HG03066 (cell line): ENCODE results near the gene FOXC2.
A peak's percentile ranks its signal among the peaks of the same experiment; 100 is the strongest.

Experiments used
- ATAC-seq: cut with Tn5 transposase; IDR thresholded peaks from one replicate; pipeline ENCODE4 v1.9.1; 2021; ENCODE audit warnings: low read depth; ENCODE audit not compliant: unreplicated experiment

Gene FOXC2

DNA sequence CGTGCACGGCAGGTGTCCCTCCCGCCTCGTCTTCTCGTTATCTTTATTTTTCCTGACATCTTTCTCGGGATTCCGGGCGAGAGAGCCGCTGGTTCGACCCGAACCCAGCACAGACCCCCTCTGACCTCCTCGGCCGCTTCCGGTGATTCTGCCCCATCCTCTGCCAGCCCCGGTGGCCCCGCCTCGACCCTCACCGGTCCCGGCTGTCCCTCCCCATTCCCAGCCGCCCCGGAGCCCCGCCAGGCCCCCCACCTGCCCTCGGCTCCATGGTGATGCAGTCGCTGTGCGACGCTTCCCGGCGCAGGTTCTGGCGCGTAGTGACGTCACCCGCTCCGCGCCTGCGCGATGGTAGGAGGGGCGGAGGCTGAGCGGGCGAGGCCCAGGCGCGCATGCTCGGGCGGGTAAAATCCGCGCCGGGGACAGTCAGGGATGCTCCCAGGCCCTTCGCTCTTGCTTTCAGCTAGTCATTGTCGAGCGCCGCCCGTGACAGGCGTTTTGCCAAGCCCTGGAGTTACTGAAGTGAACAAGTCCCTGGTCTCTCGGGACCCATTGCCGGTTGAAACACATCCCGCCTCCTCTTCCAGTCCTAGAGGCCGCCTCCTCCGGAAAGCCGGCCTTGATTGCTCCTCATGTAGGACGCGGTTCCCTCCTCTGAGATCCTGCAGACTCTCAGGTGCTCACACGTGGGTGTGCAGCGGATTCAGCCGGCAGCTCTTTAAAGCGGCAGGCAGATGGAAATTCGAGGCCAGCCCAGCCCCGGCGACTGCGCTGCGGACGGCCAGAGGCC is 11.5 kb upstream of the FOXC2 start, which contains the start of gene MTHFSD:
Gene MTHFSD (minus strand): TSS at position 319 of the 787 bp plus-strand sequence. CDS start 51 bp downstream, at position 268.
- ATAC-seq, result peak; percentile 90

DNA sequence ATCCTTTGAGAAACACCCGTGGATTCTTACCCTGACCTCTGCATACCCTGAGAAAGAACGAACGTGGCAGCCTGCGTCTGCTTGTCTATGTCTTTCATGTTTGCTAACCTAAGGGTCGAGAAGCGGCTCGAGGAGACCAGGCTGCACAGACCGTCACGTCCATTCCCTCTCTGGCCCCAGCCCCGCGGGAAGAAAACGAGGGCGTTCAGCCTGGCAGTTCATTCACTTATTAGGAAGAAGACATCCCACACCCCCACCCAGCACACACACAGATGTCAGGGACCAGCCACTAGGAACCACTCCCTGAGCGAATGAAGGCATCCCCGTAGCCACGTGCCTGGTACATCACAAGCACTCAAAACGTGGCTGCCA is 10.9 kb upstream of the FOXC2 start:
- ATAC-seq, result no peak

DNA sequence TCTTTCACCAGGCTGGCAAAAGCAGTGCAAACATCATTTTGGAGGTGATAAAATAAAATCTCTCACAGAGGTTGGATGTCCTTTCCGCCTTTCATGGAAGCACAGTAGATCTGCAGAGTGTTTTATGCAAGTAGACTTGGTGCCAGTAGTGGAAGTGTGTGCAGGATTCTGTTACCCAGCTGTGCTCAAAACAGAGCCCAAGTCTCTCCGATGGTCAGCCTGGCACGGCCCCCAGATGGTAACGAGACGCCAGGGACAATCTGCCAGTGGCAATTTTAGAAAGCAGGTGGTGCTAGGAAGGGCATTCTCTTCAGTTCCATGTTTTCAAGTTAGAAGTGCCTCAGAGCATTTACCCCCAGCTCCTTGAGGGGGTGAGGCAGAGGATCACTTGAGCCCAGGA is 10.1 kb upstream of the FOXC2 start:
- ATAC-seq, result no peak

DNA sequence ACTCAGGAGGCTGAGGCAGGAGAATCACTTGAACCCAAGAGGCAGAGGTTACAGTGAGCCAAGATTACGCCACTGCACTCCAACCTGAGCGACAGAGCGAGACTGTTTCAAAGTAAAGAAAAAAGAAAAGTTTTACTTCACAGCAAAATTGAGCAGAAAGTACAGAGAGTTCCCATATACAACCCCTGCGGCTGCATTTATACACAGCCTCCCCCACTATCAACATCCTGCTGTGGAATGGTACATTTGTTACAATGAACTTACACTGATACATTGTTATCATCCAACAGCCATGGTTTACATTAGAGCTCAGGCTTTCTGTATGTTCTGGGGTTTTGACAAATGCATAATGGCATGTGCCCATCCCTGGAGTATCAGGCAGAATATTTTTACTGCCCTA is 9.0 kb upstream of the FOXC2 start:
- ATAC-seq, result no peak

DNA sequence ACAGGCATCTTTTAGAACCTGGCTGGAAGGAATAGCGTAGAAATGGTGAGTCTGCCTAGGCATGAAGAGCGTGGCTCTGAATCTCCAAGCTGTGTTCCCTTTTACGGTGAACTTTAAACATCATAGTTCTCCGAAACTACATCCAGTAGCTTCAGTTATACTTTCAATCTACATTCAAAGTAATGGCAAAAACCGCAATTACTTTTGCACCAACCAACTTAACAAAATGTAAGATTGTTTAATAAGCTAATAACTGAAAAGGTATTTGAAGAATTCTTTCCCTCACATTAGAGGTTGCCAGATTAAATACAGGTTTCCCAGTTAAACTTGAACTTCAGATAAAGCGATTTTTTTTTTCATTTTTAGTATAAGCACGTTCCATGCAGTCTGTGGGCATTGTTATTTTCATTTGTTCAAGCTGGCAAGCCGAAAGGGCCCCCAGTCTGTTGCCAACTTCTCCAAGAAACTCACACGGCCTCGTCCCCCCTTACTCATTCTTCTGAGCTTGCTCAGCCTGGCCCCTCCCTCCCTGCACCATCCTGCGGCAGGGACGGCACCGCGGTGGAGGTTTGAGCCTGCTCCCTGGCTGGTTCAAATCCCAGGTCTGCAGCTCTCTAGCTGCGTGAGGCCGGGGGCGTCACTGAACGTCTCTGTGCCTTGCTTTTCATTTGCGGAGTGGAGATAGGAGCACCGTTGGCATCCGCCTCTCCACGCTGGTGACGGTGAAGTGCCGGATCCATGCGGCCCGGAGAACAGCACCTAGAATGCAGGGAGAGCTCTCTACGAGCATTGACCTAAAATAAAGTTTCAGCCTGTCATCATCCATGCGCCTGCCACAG is 8.1 kb upstream of the FOXC2 start:
- no peak for ATAC-seq

DNA sequence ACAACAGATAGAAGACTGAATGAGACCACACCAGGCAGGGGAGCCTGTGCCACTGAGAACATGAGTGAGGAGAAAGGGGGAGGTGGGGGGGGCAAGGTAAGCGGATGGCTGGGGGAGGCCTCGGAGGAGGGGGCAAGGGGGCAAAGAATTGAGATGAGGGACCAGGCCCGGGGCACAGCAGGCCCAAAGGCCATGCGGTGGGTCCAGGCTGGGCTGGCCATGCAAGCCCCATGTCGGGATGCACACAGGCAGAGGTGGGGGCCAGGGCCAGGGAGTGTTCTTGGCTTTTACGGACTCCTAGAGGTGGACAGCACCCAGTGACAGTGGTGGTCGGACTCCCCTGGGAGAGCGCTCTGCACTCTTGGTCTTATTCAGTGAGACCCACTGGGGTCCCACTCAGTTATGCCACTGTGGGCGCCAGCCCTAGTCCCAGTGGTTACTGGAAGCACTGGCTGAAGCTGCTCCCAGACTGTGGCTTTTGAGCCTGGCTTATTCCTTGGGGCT is 6.8 kb upstream of the FOXC2 start:
- no peak for ATAC-seq

DNA sequence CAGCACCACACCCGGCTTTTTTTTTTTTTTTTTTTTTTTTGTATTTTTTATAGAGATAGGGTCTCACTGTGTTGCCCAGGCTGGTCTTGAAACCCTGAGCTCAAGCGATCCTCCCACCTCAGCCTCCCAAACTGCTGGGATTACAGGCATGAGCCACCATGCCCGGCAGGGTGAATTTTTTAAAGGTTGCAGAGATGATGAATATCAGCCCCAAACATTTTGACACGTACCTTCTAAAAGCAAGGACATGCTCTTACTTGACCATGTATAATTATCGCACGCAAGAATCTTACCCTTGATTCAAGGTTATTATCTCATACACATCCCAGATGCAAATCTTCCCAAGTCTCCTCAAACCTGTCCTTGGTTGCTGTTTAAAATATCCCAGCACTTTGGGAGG is 4.3 kb upstream of the FOXC2 start:
- ATAC-seq, result no peak

DNA sequence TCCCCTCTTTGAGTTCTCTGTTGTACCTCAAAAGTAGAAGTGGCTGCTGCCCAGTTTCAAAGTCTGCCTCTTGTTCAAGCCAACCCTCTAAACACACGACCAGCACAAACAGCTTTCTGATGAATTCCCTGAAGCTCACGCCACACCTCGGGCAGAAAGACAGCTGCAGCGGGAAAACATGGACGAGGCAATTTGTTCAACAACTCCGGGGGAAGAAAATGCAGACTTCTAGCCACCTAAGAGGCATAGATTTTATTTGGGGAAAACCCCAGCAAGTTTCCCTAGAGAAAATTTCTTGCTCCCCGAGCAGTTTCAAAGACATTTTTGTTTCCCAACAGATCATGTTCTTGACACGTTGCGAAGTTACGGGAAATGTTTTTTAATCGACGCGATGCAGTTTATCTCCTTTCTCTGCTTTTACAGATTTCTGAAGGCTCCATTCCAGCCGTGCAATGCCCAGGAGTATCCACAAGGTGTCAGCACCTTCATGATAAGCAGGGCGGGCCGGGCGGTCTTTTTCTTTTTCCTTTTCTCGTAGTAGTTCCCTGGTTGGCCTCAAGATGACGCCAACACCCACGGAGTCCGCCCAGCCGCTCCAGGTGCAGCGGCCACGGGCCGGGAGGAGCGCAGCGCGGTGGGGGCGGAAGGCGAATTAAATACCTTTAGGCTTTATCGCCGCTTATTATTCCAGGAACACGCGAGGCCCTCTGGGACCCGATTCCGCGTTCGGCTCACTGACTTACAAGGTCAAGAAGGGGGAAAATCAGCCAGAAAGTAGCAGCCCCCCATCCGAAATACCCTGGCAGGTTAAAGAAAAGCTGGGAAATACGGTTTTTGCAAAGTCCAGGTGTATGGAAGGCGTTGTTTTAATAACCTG is 2.9 kb upstream of the FOXC2 start:
- peak; percentile 73 for ATAC-seq

DNA sequence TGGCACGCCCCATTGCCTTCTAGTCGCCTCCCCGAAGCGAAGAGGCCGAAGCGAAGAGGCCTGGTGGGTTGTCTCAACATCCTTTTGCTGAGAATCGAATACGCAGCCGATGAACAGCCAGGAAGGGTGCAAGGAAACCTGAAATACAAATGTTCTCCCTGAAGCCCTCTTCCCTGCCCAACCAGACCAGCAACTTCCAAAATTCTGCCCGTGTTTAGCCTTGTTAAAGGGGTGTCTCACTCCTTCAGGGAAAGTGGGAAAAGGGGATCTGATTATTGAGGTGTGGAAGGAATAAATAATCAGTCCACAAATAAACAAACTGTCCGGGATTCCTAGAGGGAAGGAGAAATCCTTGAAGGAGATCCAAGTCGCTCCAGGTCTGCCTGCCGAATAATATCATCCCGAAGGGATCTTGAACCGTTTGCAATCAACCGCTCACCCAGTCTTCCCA is 1.4 kb upstream of the FOXC2 start:
- ATAC-seq, result no peak

DNA sequence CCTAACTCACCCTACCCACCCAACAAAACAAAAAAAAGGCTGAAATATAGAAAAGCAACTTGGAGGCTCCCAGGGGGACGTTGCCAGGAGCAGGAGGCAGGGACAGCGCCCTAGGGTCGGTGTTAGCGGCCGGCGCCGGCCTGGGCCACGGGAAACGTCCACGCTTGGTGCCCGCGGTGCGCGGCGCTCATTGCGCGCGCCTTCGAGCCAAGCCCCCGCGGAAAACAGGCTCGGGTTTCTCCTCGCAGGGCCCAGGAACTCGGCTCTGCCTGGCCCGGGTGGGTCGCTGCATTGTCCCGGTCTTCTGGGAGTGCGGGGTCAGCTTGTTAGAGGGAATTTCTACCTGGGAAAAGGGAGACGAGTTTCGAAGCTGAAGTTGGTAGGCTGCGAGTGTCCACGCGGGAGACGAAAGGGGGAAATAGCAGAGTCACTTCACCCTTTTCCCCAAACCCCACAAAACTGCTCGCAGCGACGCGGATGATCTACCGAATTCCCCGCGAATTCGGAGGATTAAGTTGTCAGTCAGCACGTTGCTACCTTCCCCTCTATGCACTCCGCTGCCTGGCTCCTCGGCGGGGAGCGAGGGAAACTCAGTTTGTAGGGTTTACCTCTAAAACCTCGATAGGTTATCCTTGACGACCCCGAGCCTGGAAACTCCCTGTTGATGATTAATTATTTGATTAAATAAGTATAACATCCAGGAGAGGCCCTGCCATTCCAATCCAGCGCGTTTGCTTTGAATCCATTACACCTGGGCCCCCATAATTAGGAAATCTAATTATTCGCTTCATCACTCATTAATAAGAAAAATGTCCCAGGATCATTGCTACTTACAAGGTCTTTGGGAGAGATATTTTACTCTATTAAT is 751 bp upstream of the FOXC2 start:
- no peak for ATAC-seq

DNA sequence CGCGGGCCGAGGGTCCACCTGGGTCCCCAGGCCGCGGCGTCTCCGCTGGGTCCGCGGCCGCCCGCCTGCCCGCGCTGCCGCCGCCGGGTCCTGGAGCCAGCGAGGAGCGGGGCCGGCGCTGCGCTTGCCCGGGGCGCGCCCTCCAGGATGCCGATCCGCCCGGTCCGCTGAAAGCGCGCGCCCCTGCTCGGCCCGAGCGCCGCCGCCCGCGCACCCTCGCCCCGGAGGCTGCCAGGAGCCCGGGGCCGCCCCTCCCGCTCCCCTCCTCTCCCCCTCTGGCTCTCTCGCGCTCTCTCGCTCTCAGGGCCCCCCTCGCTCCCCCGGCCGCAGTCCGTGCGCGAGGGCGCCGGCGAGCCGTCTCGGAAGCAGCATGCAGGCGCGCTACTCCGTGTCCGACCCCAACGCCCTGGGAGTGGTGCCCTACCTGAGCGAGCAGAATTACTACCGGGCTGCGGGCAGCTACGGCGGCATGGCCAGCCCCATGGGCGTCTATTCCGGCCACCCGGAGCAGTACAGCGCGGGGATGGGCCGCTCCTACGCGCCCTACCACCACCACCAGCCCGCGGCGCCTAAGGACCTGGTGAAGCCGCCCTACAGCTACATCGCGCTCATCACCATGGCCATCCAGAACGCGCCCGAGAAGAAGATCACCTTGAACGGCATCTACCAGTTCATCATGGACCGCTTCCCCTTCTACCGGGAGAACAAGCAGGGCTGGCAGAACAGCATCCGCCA is 504 bp downstream of the FOXC2 start:
- ATAC-seq, result no peak

DNA sequence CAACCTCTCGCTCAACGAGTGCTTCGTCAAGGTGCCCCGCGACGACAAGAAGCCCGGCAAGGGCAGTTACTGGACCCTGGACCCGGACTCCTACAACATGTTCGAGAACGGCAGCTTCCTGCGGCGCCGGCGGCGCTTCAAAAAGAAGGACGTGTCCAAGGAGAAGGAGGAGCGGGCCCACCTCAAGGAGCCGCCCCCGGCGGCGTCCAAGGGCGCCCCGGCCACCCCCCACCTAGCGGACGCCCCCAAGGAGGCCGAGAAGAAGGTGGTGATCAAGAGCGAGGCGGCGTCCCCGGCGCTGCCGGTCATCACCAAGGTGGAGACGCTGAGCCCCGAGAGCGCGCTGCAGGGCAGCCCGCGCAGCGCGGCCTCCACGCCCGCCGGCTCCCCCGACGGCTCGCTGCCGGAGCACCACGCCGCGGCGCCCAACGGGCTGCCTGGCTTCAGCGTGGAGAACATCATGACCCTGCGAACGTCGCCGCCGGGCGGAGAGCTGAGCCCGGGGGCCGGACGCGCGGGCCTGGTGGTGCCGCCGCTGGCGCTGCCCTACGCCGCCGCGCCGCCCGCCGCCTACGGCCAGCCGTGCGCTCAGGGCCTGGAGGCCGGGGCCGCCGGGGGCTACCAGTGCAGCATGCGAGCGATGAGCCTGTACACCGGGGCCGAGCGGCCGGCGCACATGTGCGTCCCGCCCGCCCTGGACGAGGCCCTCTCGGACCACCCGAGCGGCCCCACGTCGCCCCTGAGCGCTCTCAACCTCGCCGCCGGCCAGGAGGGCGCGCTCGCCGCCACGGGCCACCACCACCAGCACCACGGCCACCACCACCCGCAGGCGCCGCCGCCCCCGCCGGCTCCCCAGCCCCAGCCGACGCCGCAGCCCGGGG is 1.3 kb downstream of the FOXC2 start:
- ATAC-seq, result no peak

DNA sequence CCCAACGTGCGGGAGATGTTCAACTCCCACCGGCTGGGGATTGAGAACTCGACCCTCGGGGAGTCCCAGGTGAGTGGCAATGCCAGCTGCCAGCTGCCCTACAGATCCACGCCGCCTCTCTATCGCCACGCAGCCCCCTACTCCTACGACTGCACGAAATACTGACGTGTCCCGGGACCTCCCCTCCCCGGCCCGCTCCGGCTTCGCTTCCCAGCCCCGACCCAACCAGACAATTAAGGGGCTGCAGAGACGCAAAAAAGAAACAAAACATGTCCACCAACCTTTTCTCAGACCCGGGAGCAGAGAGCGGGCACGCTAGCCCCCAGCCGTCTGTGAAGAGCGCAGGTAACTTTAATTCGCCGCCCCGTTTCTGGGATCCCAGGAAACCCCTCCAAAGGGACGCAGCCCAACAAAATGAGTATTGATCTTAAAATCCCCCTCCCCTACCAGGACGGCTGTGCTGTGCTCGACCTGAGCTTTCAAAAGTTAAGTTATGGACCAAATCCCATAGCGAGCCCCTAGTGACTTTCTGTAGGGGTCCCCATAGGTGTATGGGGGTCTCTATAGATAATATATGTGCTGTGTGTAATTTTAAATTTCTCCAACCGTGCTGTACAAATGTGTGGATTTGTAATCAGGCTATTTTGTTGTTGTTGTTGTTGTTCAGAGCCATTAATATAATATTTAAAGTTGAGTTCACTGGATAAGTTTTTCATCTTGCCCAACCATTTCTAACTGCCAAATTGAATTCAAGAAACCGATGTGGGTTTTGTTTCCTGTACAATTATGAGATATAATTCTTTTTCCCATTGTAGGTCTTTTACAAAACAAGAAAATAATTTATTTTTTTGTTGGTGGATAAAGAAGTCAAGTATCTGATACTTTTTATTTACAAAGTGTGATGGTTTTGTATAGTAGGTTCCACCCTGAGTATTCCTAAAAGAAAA is 2.3 kb downstream of the FOXC2 start:
- no peak for ATAC-seq

DNA sequence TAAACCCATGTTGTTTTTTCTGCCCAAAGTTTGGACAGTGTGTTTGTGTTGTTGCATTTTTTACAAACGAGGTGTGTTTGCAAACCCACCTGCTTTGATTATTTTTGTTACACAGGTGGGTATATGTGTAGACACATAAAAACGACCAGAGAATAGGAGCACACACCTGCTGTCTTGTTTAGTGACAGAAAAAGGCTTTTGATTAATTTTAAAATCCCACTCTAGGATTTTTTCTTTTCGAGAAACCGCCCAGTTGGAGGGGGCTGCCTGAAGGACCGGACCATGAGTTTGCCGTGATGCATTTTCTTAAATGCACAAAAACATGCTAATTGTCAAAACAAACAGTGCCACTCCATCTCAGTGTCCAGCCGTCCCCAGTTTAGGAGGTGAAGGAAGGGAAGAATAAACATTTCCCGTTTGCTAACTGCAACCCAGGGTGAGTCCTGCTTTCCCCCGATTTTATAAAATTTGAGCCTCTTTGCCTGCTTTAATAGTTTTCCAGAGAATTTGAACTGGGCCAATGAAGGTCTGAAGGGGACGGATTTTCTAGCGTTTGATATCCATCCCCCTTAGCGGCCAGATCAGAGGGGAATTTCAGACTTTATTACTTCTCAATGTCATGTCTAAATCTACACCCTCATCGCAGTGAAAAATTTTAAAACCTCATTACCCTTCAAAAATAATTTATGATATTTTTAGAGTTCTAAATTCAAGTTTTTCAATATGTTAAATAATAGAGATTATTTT is 3.2 kb downstream of the FOXC2 start:
- ATAC-seq, result no peak

DNA sequence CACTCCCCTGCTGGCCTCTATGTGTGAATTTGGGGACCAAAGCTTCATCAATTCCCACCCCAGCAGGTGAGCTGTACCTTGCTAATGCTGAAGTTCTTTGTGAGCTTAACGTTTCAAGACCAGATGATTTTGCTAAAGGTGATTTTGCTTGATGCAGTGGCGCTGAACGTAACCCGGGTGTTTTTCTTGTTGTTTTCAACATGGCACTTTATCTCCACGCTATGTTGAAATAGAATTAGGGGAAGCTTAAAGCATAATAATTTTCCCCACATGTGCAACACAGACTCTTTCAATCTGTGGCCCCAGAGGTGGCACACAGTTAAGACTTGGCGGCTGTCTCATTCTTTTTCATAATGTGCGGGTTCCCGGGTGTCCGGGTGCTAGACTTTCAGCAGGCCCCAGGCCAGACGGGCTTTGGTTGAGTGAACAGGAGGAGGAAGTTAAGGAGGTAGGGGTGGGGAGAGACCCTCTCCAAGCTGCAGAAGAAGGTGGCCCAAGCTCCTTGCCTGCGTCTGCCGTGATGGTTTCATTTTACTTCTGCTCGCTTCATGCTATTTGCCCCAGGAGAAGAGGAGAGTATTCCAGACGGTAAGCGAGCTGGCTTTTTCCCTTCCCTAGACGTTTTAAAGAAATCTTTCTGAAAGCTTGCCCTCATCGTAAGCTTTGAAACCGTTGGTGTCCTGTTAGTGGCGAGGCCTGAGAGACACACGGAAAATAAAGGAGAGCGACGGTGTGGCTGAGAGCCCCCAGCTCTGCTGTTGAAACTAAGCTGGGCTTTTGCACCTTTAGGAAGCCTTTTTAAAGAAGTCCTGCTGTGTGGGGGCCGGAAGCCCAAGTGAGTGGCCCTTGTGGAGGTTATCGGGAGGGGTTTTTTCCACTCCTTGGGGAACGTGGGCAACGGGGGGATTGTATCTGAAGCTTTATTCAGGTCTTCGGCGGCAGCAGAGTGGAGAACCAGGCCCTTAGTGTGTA is 4.2 kb downstream of the FOXC2 start:
- no peak for ATAC-seq
